ENCODE measurements around the gene ZNF223. TPM values are rescaled to one million over a fixed set of nuclear protein-coding genes. Genes with fewer than 3 reads are reported as not detected.
A peak's percentile ranks its signal among the peaks of the same experiment; 100 is the strongest.

The ZNF223 gene
- 0.63 TPM for total RNA-seq

- H3K4me1 ChIP-seq (ENCODE audit: insufficient read depth, low read length): peaks cover 13% of the 10 kb centered on the region
- H3K27me3 ChIP-seq (ENCODE audit: insufficient read depth, low read length): no peaks in the 10 kb centered on the region
- H3K9me3 ChIP-seq (ENCODE audit: low read depth, low read length): no peaks in the 10 kb centered on the region
- H3K4me3 ChIP-seq (ENCODE audit: low read length): peak within 1 kb of the TSS; percentile 72
Measured at GRCh38 chr19:44051650-44052402, at the start of gene ZNF223. ZNF223 (plus strand) TSS chr19:44052036; CDS start chr19:44055177, 3,141 bp downstream.

- Histone ChIP-seq H3K9me3 (ENCODE audit: low read depth, low read length) (peaks cover 8% of the 10 kb centered on the region), H3K4me1 (ENCODE audit: insufficient read depth, low read length) (peaks cover 18% of the 10 kb centered on the region), H3K27me3 (ENCODE audit: insufficient read depth, low read length) (no peaks in the 10 kb centered on the region), H3K4me3 (ENCODE audit: low read length) (peak overlapping the region; percentile 85)
Measured at GRCh38 chr19:44002212-44002565, 49.6 kb upstream of the ZNF223 start.

GRCh38 chr19:44002566-44003460 is 49.0 kb upstream of the ZNF223 start, which contains the start of gene ZNF230:
ZNF230 (plus strand) TSS chr19:44002957; CDS start chr19:44007079, 4,122 bp downstream.
- no peaks in the 10 kb centered on the region for H3K27me3 ChIP-seq (ENCODE audit: insufficient read depth, low read length)
- H3K4me1 ChIP-seq (ENCODE audit: insufficient read depth, low read length): peaks cover 18% of the 10 kb centered on the region
- peaks cover 9% of the 10 kb centered on the region for H3K9me3 ChIP-seq (ENCODE audit: low read depth, low read length)
- H3K4me3 ChIP-seq (ENCODE audit: low read length): peak within 1 kb of the TSS; percentile 85

GRCh38 chr19:44003461-44004009 is 48.3 kb upstream of the ZNF223 start:
- peaks cover 18% of the 10 kb centered on the region for H3K4me1 ChIP-seq (ENCODE audit: insufficient read depth, low read length)
- H3K4me3 ChIP-seq (ENCODE audit: low read length): peak overlapping the region; percentile 85
- peaks cover 13% of the 10 kb centered on the region for H3K9me3 ChIP-seq (ENCODE audit: low read depth, low read length)
- H3K27me3 ChIP-seq (ENCODE audit: insufficient read depth, low read length): no peaks in the 10 kb centered on the region

- Histone ChIP-seq H3K9me3 (ENCODE audit: low read depth, low read length) (peaks cover 37% of the 10 kb centered on the region), H3K4me3 (ENCODE audit: low read length) (no peak overlapping the region), H3K27me3 (ENCODE audit: insufficient read depth, low read length) (no peaks in the 10 kb centered on the region), H3K4me1 (ENCODE audit: insufficient read depth, low read length) (peaks cover 18% of the 10 kb centered on the region)
Measured at GRCh38 chr19:44005973-44006372, 45.9 kb upstream of the ZNF223 start.

- Histone ChIP-seq H3K4me3 (ENCODE audit: low read length) (no peak overlapping the region), H3K4me1 (ENCODE audit: insufficient read depth, low read length) (peaks cover 13% of the 10 kb centered on the region), H3K9me3 (ENCODE audit: low read depth, low read length) (peaks cover 52% of the 10 kb centered on the region), H3K27me3 (ENCODE audit: insufficient read depth, low read length) (no peaks in the 10 kb centered on the region)
Measured at GRCh38 chr19:44007473-44007872, 44.4 kb upstream of the ZNF223 start.

GRCh38 chr19:44010468-44010867 is 41.4 kb upstream of the ZNF223 start:
- peaks cover 59% of the 10 kb centered on the region for H3K9me3 ChIP-seq (ENCODE audit: low read depth, low read length)
- peaks cover 3% of the 10 kb centered on the region for H3K4me1 ChIP-seq (ENCODE audit: insufficient read depth, low read length)
- no peaks in the 10 kb centered on the region for H3K27me3 ChIP-seq (ENCODE audit: insufficient read depth, low read length)
- H3K4me3 ChIP-seq (ENCODE audit: low read length): no peak overlapping the region

GRCh38 chr19:44019498-44019897 is 32.3 kb upstream of the ZNF223 start:
- H3K4me3 ChIP-seq (ENCODE audit: low read length): no peak overlapping the region
- H3K4me1 ChIP-seq (ENCODE audit: insufficient read depth, low read length): peaks cover under 1% of the 10 kb centered on the region
- peaks cover 14% of the 10 kb centered on the region for H3K9me3 ChIP-seq (ENCODE audit: low read depth, low read length)
- peaks cover 9% of the 10 kb centered on the region for H3K27me3 ChIP-seq (ENCODE audit: insufficient read depth, low read length)

GRCh38 chr19:44021221-44021620 is 30.6 kb upstream of the ZNF223 start:
- Histone ChIP-seq H3K4me1 (ENCODE audit: insufficient read depth, low read length) (peaks cover 15% of the 10 kb centered on the region), H3K4me3 (ENCODE audit: low read length) (no peak overlapping the region), H3K27me3 (ENCODE audit: insufficient read depth, low read length) (peaks cover 9% of the 10 kb centered on the region), H3K9me3 (ENCODE audit: low read depth, low read length) (peaks cover 6% of the 10 kb centered on the region)

- Histone ChIP-seq H3K27me3 (ENCODE audit: insufficient read depth, low read length) (peaks cover 9% of the 10 kb centered on the region), H3K9me3 (ENCODE audit: low read depth, low read length) (peaks cover 20% of the 10 kb centered on the region), H3K4me3 (ENCODE audit: low read length) (peak overlapping the region; percentile 72), H3K4me1 (ENCODE audit: insufficient read depth, low read length) (peaks cover 15% of the 10 kb centered on the region)
Measured at GRCh38 chr19:44024900-44025216, 27.0 kb upstream of the ZNF223 start.

GRCh38 chr19:44025217-44025936 is 26.5 kb upstream of the ZNF223 start, which contains the start of gene ZNF222:
ZNF222 (plus strand) TSS chr19:44025379; CDS start chr19:44025437, 58 bp downstream.
- Histone ChIP-seq H3K27me3 (ENCODE audit: insufficient read depth, low read length) (peaks cover 9% of the 10 kb centered on the region), H3K4me3 (ENCODE audit: low read length) (peak within 1 kb of the TSS; percentile 72), H3K9me3 (ENCODE audit: low read depth, low read length) (peaks cover 25% of the 10 kb centered on the region), H3K4me1 (ENCODE audit: insufficient read depth, low read length) (peaks cover 15% of the 10 kb centered on the region)

- no peaks in the 10 kb centered on the region for H3K27me3 ChIP-seq (ENCODE audit: insufficient read depth, low read length)
- no peak overlapping the region for H3K4me3 ChIP-seq (ENCODE audit: low read length)
- H3K9me3 ChIP-seq (ENCODE audit: low read depth, low read length): peaks cover 38% of the 10 kb centered on the region
Measured at GRCh38 chr19:44026622-44027021, 25.2 kb upstream of the ZNF223 start.

GRCh38 chr19:44032001-44032610 is 19.7 kb upstream of the ZNF223 start:
- H3K4me1 ChIP-seq (ENCODE audit: insufficient read depth, low read length): no peaks in the 10 kb centered on the region
- no peaks in the 10 kb centered on the region for H3K27me3 ChIP-seq (ENCODE audit: insufficient read depth, low read length)
- H3K4me3 ChIP-seq (ENCODE audit: low read length): no peak overlapping the region
- peaks cover 85% of the 10 kb centered on the region for H3K9me3 ChIP-seq (ENCODE audit: low read depth, low read length)

More at GRCh38 chr19:44026622-44027021, 25.2 kb upstream of the ZNF223 start:
- H3K4me1 ChIP-seq (ENCODE audit: insufficient read depth, low read length): peaks cover 15% of the 10 kb centered on the region

- Histone ChIP-seq H3K4me3 (ENCODE audit: low read length) (no peak overlapping the region), H3K9me3 (ENCODE audit: low read depth, low read length) (peaks cover 31% of the 10 kb centered on the region), H3K27me3 (ENCODE audit: insufficient read depth, low read length) (peaks cover 5% of the 10 kb centered on the region), H3K4me1 (ENCODE audit: insufficient read depth, low read length) (no peaks in the 10 kb centered on the region)
Measured at GRCh38 chr19:44042147-44042546, 9.7 kb upstream of the ZNF223 start.
